ENCODE measurements around the gene GAREM1. TPM values are rescaled to one million over a fixed set of nuclear protein-coding genes. Genes with fewer than 3 reads are reported as not detected.
A peak's percentile ranks its signal among the peaks of the same experiment; 100 is the strongest.

The GAREM1 gene
- polyA plus RNA-seq, 1 of the 3 experiments (the other 2 are of a cell fraction) = 2.8 TPM

DNA sequence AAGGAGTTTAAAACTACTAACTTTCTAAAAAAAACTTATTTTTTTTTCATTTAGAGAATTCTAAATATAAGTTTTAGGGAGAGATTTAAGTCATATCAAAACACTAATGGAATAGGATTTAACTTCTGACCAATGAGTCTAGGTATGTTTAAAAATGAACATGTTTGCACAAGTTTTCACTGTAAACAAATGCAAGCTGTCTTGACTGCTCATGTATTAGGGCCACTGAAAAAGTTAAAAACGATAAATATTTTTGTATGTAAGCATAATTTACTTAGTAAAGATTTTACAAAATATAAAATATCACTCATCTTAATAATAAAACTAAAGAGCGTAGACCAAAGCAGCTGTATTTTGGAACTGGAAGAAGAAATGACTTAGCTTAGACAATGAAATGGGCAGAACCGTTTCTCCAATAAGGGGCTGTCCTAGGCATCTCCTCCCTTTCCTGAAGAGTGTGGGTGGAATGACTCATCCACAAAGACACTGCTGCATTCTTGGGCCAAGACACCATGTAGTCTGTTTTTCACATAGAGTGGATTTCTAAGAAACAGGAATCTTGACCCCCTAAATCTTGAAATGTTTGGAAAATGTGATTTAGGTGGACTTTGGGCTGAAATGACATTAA is 162.1 kb downstream of the GAREM1 start (continued):
- no peak for TF ChIP-seq CTCF (IDR thresholded peaks at IDR 0.05)
- no peak for TF ChIP-seq RAD21 (IDR thresholded peaks at IDR 0.05; ENCODE audit: low read length)
- TF ChIP-seq RCOR1 (IDR thresholded peaks at IDR 0.05; ENCODE audit: low read length) = no peak
- TF ChIP-seq, protein P1, sequence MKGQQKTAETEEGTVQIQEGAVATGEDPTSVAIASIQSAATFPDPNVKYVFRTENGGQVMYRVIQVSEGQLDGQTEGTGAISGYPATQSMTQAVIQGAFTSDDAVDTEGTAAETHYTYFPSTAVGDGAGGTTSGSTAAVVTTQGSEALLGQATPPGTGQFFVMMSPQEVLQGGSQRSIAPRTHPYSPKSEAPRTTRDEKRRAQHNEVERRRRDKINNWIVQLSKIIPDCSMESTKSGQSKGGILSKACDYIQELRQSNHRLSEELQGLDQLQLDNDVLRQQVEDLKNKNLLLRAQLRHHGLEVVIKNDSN (IDR thresholded peaks at IDR 0.05; ENCODE audit: borderline replicate concordance, low read depth) = no peak
- no peak for TF ChIP-seq TAF1 (IDR thresholded peaks at IDR 0.05; ENCODE audit: borderline replicate concordance, low read depth, low read length)
- peak; percentile 25; the same call in 1 of the 2 replicates for TF ChIP-seq POLR2AphosphoS5 (IDR thresholded peaks at IDR 0.05; ENCODE audit: low read depth, low read length)
- TF ChIP-seq SMC3 (IDR thresholded peaks at IDR 0.05; ENCODE audit: low read depth, low read length) = no peak
- no peak for TF ChIP-seq CHD2 (IDR thresholded peaks at IDR 0.05; ENCODE audit: low read length, partially characterized antibody)
- TF ChIP-seq ELF1 (IDR thresholded peaks at IDR 0.05) = no peak
- TF ChIP-seq GABPA (IDR thresholded peaks at IDR 0.05; ENCODE audit: low read depth) = no peak

DNA sequence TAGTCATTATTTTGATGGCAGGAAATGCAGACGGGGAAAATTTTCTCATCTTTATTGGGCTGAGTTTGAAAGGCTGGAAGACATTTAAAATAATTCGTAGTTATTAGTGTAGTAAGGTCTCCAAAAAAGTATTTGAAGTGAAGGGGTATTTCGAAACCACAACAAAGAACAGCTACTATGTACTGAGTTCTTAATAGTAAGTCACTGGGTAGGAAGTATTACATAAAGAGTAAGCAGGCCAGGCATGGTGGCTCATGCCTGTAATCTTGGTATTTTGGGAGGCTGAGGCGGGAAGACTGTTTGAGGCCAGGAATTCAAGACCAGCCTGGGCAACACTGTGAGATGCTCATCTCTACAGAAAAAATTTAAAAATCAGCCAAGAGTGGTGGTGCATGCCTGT is 167.3 kb downstream of the GAREM1 start:
- WGBS (ENCODE audit: low lambda C conversion rate) = 74% methylated on average over 4 of the region's 4 CpGs
- no peaks in the 10 kb centered on the region for H3K79me2 ChIP-seq (ENCODE audit: insufficient read depth)
- H3K27ac ChIP-seq (ENCODE audit: low read depth in 2 of 2, low read length in 1 of 2) = peak overlapping the region in 1 of 2 experiments; percentile 86; a peak in 1 of 4 replicates
- H3K27me3 ChIP-seq (ENCODE audit: insufficient read depth) = no peaks in the 10 kb centered on the region
- H3K9ac ChIP-seq = no peak overlapping the region
- H3K9me3 ChIP-seq = no peaks in the 10 kb centered on the region
- TF ChIP-seq MEF2A (IDR thresholded peaks at IDR 0.05; ENCODE audit: borderline replicate concordance, low read depth) (no peak), TCF12 (IDR thresholded peaks at IDR 0.05) (no peak), NFIC (IDR thresholded peaks at IDR 0.05; ENCODE audit: borderline replicate concordance) (no peak), RAD21 (IDR thresholded peaks at IDR 0.05; ENCODE audit: low read length) (no peak), CTCF (IDR thresholded peaks at IDR 0.05) (no peak), SMC3 (IDR thresholded peaks at IDR 0.05; ENCODE audit: low read depth, low read length) (no peak), YY1 (IDR thresholded peaks at IDR 0.05; ENCODE audit: low read depth) (no peak), ZBTB33 (IDR thresholded peaks at IDR 0.05; ENCODE audit: borderline replicate concordance, low read depth) (no peak)
- TF ChIP-seq, protein P2, sequence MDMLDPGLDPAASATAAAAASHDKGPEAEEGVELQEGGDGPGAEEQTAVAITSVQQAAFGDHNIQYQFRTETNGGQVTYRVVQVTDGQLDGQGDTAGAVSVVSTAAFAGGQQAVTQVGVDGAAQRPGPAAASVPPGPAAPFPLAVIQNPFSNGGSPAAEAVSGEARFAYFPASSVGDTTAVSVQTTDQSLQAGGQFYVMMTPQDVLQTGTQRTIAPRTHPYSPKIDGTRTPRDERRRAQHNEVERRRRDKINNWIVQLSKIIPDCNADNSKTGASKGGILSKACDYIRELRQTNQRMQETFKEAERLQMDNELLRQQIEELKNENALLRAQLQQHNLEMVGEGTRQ (IDR thresholded peaks at IDR 0.05; ENCODE audit: borderline replicate concordance, low read depth, low read length) = no peak
- no peak overlapping the region for H2AFZ ChIP-seq (ENCODE audit: low read depth)
- peaks cover 16 to 31% of the 10 kb centered on the region in 2 experiments for H3K4me1 ChIP-seq (ENCODE audit: control insufficient read depth in 1 of 2, insufficient read depth in 2 of 2, low read depth in 1 of 2, low read length in 1 of 2)
- no peak for DNase-seq
- POLR2A ChIA-PET = no interaction called here
- H3F3A ChIP-seq (replicated peaks; ENCODE audit: insufficient read depth) = peaks cover 33% of the 10 kb centered on the region
- CTCF ChIA-PET = interaction anchor here (0.9 to 9.4 kb wide), 4 partner anchors 9 to 167 kb away, joined by 3 to 61 read pairs (median 4); partner anchors contain the start of gene GAREM1
- no peak overlapping the region for H3K4me3 ChIP-seq (ENCODE audit: low read depth in 2 of 2, low read length in 1 of 2)
- H4K20me1 ChIP-seq (ENCODE audit: insufficient read depth) = no peaks in the 10 kb centered on the region
- H3K9me2 ChIP-seq = no peaks in the 10 kb centered on the region
- no peak overlapping the region for H3K4me2 ChIP-seq
- H3K36me3 ChIP-seq (replicated peaks in 1 of 2; ENCODE audit: control insufficient read depth in 1 of 2, insufficient read depth in 2 of 2, low read length in 1 of 2) = no peaks in the 10 kb centered on the region
